IPS-15b (cell line): ENCODE results near the gene TUBGCP5.
"Not testable (repeated sequence)": the region's sequence is repeated elsewhere in the genome, so short reads cannot be mapped to it uniquely, and the experiment has no call there.

ENCODE experiments used
- H3K27me3 ChIP-seq: one replicate; pipeline ENCODE4 v1.6.1; 2013; ENCODE audit warnings: low read length; ENCODE audit not compliant: control insufficient read depth, insufficient read depth
- H3K36me3 ChIP-seq: one replicate; pipeline ENCODE4 v1.6.1; 2013; ENCODE audit warnings: low read length; ENCODE audit not compliant: control insufficient read depth, insufficient read depth
- H3K4me1 ChIP-seq: one replicate; pipeline ENCODE4 v1.6.1; 2013; ENCODE audit warnings: mild to moderate bottlenecking, low read length; ENCODE audit not compliant: control insufficient read depth, insufficient read depth
- H3K4me3 ChIP-seq: one replicate; pipeline ENCODE4 v1.5.1; 2013; ENCODE audit warnings: low read depth, low read length
- H3K9ac ChIP-seq: one replicate; pipeline ENCODE4 v1.6.1; 2013; ENCODE audit warnings: low read depth, mild to moderate bottlenecking, low read length
- H3K9me3 ChIP-seq: one replicate; pipeline ENCODE4 v1.6.1; 2013; ENCODE audit warnings: mild to moderate bottlenecking, low read length; ENCODE audit not compliant: control insufficient read depth, insufficient read depth

TUBGCP5 gene

DNA sequence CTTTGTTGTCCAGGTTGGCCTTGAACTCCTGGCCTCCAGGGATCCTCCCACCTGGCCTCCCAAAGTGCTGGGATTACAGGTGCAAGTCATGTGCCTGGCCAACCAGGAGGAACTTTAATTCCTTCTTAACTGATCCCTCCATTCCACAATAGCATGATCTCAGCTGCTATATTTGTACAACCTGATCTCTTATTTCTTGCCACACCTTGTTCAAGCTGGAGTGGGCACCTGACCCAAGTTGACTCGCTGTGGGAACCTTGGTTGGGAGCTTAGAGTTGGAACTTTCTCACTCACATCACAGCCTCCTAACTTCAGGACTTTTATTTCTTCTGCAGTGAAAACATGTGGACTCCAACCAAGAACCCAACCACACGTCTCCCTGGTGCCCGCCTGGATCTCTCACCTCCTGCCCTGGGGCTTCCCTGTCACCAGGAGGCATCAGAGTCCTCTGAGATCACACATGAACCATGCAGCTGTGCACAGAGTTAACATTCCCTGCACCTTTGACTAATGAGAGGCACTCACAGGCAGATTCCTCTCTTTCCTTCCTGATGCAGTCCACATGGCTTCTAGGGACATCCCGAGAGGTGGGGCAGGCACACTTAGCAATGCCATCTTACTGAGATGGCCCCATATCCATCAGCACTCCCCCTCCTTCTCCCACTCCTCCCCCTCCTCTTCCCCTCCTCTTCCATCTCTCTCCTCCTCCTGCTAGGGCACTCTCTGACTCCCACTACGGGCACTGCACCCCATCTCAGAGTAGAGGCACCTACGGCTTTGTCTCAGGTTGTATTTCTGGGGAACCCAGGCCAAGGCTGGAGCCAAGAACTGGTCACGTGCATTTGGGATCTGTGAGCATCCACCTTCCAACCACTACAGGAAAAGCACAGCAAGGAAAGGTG lies 49.5 kb downstream of the TUBGCP5 start:
- Histone ChIP-seq H3K27me3 (no peaks in the 10 kb centered on the region), H3K9me3 (no peaks in the 10 kb centered on the region), H3K36me3 (no peaks in the 10 kb centered on the region), H3K4me1 (no peaks in the 10 kb centered on the region), H3K4me3 (no peak overlapping the region), H3K9ac (no peak overlapping the region)

- H3K9ac ChIP-seq, result no peak overlapping the region
- H3K36me3 ChIP-seq, result no peaks in the 10 kb centered on the region
- no peaks in the 10 kb centered on the region for H3K4me1 ChIP-seq
- H3K4me3 ChIP-seq, result no peak overlapping the region
- H3K9me3 ChIP-seq, result no peaks in the 10 kb centered on the region
- H3K27me3 ChIP-seq, result no peaks in the 10 kb centered on the region
These were observed 50.6 kb downstream of the TUBGCP5 start for GRCh38 chr15:22988811-22989210.

- not testable (repeated sequence) for H3K4me1 ChIP-seq, H3K9ac ChIP-seq, H3K36me3 ChIP-seq, H3K4me3 ChIP-seq, H3K9me3 ChIP-seq
- H3K27me3 ChIP-seq, result peaks cover 22% of the 10 kb centered on the region
These were observed 57.4 kb downstream of the TUBGCP5 start for GRCh38 chr15:22981931-22982330.

DNA sequence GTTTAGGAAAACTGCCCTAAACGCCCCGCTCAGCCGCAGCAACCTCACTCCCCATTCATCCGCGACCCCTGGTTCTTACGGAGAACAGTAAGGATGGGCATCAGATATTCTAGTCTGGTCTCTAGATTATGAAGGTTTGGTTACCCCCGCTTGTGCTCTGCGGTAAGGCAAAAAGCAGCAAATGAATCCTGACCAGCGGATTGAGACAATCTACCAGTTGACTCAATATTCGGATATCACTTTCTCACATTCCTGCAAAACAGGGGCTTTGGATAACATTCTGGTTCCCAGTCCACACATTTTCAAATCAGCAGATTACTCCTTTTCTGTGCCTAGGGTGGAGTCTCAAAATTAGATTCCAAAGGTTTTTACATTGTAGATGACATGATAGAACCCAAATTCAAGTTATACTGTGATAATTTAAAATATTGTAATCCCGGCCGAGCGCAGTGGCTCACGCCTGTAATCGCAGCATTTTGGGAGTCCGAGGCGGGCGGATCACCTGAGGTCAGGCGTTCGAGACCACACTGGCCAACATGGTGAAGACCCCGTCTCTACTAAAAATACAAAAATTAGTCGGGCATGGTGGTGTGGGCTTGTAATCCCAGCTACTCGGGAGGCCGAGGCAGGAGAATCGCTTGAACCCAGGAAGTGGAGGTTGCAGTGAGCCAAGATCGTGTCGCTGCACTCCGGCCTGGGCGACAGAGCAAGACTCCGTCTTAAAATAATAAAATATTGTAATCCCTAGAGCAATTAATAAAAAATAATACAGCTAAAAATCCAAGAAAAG lies 58.1 kb downstream of the TUBGCP5 start:
- H3K27me3 ChIP-seq, result peaks cover 22% of the 10 kb centered on the region
- peak overlapping the region; percentile 54 for H3K9ac ChIP-seq
- peak overlapping the region; percentile 63 for H3K4me3 ChIP-seq

GRCh38 chr15:22980189-22981050 lies 58.9 kb downstream of the TUBGCP5 start, which contains the start of gene CYFIP1:
TSS of gene CYFIP1 (minus strand) at chr15:22980368. CDS start at chr15:22947285, 33,083 bp downstream.
- Histone ChIP-seq H3K9ac (peak within 1 kb of the TSS; percentile 54), H3K27me3 (peaks cover 22% of the 10 kb centered on the region), H3K9me3 (no peaks in the 10 kb centered on the region), H3K36me3 (no peaks in the 10 kb centered on the region), H3K4me3 (peak within 1 kb of the TSS; percentile 68), H3K4me1 (peaks cover 2% of the 10 kb centered on the region)

More for the DNA sequence above, 58.1 kb downstream of the TUBGCP5 start:
- Histone ChIP-seq H3K36me3 (no peaks in the 10 kb centered on the region), H3K4me1 (peaks cover 2% of the 10 kb centered on the region), H3K9me3 (no peaks in the 10 kb centered on the region)

DNA sequence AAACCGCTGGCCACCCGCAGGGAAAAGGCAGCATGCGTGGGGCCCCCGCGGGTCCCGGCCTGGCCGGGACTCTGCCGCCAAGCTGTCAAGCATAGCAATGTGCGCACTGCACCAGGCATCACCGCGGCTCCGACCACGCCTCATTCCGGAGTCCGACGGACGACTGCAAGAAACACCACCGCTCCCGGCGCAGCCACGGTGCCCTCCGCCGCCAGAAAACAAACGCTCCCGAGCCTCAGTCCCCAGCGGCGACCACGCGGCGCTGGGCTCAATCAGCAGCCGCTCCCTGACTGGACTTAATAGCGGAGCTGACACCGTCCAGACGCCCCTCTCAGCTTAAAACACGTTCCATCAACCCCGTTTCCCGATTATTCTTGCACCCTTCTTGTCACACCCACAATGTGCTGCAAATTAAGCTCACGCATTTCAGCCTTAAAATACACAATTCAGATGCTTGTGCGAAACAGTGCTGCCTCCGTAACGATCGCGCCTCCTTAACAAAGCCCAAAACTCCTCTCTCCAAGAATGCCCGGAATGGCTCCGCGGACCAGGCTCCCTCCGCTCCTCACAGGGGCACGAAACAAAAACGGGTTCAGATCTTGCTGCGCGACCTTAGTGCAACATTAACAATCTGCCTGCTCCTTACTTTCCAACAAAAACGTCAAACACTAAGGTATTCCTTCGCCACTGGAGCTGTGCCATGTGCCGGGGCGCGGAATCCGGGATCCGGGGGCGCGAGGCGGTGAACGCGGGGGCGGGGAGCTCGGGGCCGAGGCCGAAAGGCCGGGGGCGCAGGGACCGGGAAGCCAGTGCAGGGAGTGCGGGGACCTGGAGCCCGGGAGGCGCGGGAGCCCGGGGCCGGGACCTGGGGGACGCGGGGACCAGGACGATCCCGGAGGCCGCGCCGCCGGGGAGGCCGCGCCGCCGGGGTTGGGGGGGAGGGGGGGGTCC lies 59.9 kb downstream of the TUBGCP5 start:
- Histone ChIP-seq H3K9me3 (no peaks in the 10 kb centered on the region), H3K27me3 (peaks cover 22% of the 10 kb centered on the region)

DNA sequence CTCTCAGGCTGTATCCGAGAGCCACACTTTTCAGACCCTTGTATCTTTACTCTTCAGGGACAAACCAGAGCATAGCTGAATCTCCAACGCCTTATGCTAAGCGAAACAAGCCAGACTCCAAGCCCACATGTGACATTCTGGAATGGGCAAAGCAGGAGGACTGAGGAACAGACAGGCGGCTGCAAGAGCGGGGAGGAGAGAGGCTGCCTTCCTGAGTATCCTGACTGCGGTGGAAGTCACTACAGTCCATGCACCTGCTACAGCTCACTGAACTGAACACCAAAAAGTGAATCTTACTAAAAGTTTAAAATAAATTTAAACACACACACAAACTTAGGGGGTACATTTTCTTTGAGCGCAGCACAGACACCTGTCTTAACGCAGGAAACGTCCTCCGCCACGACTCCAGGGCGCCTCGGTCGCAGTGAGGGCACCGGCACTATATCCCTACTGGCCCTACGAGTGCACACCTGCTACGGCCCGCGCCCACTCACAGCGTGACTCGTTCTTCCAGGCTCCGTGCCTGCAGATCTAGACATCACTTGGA lies 60.6 kb downstream of the TUBGCP5 start:
- peaks cover 22% of the 10 kb centered on the region for H3K27me3 ChIP-seq
- peak overlapping the region; percentile 68 for H3K4me3 ChIP-seq
- H3K9ac ChIP-seq, result no peak overlapping the region
- peaks cover 2% of the 10 kb centered on the region for H3K4me1 ChIP-seq
- no peaks in the 10 kb centered on the region for H3K9me3 ChIP-seq
- H3K36me3 ChIP-seq, result no peaks in the 10 kb centered on the region

More for the DNA sequence above, 59.9 kb downstream of the TUBGCP5 start:
- peak overlapping the region; percentile 68 for H3K4me3 ChIP-seq
- H3K4me1 ChIP-seq, result peaks cover 2% of the 10 kb centered on the region
- no peaks in the 10 kb centered on the region for H3K36me3 ChIP-seq
- H3K9ac ChIP-seq, result no peak overlapping the region

DNA sequence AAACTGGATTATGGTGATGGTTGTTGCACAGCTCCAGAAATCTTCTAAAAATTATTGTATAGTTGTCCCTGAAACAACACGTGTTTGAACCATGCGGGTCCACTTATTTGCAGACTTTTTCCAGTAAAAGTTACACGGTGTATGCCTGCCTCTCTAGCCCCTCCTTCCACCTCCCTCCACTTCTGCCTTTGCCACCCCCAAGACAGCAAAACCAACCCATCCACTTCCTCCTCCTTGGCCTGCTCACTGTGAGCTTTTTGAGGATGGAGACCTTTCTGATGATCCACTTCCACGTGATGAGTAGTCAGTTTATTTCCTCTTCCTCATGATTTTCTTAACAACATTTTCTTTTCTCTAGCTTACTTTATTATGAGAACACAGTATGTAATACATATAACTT lies 64.6 kb downstream of the TUBGCP5 start:
- Histone ChIP-seq H3K36me3 (no peaks in the 10 kb centered on the region), H3K27me3 (peaks cover 15% of the 10 kb centered on the region), H3K4me1 (no peaks in the 10 kb centered on the region), H3K9ac (no peak overlapping the region), H3K9me3 (no peaks in the 10 kb centered on the region), H3K4me3 (no peak overlapping the region)

DNA sequence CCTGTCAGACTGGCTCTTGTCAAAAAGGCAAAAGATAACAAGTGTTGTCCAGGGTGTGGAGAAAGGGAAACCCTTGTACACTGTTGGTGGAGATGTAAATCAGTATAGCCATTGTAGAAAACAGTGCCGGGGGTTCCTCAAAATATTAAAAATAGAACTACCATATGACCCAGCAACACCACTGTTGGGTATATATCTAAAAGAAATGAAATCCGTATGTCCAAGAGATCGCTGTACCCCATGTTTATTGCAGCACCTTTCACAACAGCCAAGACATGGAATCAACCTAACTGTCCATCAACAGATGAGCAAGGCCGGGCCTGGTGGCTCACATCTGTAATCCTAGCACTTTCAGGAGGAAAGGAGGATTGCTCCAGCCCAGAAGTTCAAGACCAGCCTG lies 65.4 kb downstream of the TUBGCP5 start:
- Histone ChIP-seq H3K9ac (no peak overlapping the region), H3K27me3 (peaks cover 8% of the 10 kb centered on the region), H3K9me3 (no peaks in the 10 kb centered on the region), H3K36me3 (no peaks in the 10 kb centered on the region), H3K4me3 (no peak overlapping the region), H3K4me1 (no peaks in the 10 kb centered on the region)

GRCh38 chr15:22973286-22973685 lies 66.1 kb downstream of the TUBGCP5 start:
- Histone ChIP-seq H3K27me3 (peaks cover under 1% of the 10 kb centered on the region), H3K9me3 (no peaks in the 10 kb centered on the region), H3K9ac (no peak overlapping the region), H3K4me3 (no peak overlapping the region), H3K36me3 (no peaks in the 10 kb centered on the region), H3K4me1 (peaks cover 5% of the 10 kb centered on the region)
